ENCODE data around the gene FFAR4. TPM values are rescaled to one million over a fixed set of nuclear protein-coding genes. Genes with fewer than 3 reads are reported as not detected.

The FFAR4 gene
- total and polyA plus RNA-seq, 4 donors, result 0.14 to 0.28 (median 0.19) TPM

GRCh38 chr10:93580828-93581227 is 14.4 kb downstream of the FFAR4 start:
- H3K9me3 ChIP-seq (ENCODE audit: control insufficient read depth in 4 of 4, low read length in 3 of 4), result no peaks in the 10 kb centered on the region
- DNase-seq (ENCODE audit: low spot score), result no peak
- 64% methylated on average over 6 of the region's 6 CpGs for WGBS
- TF ChIP-seq YY1 (IDR thresholded peaks at IDR 0.05) (no peak), RAD21 (IDR thresholded peaks at IDR 0.05) (no peak)
- H3K4me1 ChIP-seq (ENCODE audit: control insufficient read depth in 4 of 4, insufficient read depth in 4 of 4, low read length in 3 of 4), result no peaks in the 10 kb centered on the region
- H3K36me3 ChIP-seq (ENCODE audit: control insufficient read depth in 4 of 4, insufficient read depth in 3 of 4, low read depth in 1 of 4, low read length in 3 of 4), result no peaks in the 10 kb centered on the region
- no peak overlapping the region for H3K9ac ChIP-seq (ENCODE audit: low read depth in 1 of 2, low read length in 2 of 2)
- no peak overlapping the region for H3K4me3 ChIP-seq (ENCODE audit: low read depth in 1 of 3, low read length in 3 of 3)
- H3K27ac ChIP-seq (ENCODE audit: low read depth in 1 of 2, low read length in 2 of 2), result no peak overlapping the region
- H3K27me3 ChIP-seq (ENCODE audit: control insufficient read depth in 4 of 4, insufficient read depth in 4 of 4, low read length in 3 of 4), result no peaks in the 10 kb centered on the region

GRCh38 chr10:93584445-93584844 is 18.0 kb downstream of the FFAR4 start:
- Histone ChIP-seq H3K36me3 (ENCODE audit: control insufficient read depth in 4 of 4, insufficient read depth in 3 of 4, low read depth in 1 of 4, low read length in 3 of 4) (no peaks in the 10 kb centered on the region), H3K4me3 (ENCODE audit: low read depth in 1 of 3, low read length in 3 of 3) (no peak overlapping the region), H3K27ac (ENCODE audit: low read depth in 1 of 2, low read length in 2 of 2) (no peak overlapping the region), H3K4me1 (ENCODE audit: control insufficient read depth in 4 of 4, insufficient read depth in 4 of 4, low read length in 3 of 4) (no peaks in the 10 kb centered on the region), H3K9me3 (ENCODE audit: control insufficient read depth in 4 of 4, low read length in 3 of 4) (no peaks in the 10 kb centered on the region), H3K27me3 (ENCODE audit: control insufficient read depth in 4 of 4, insufficient read depth in 4 of 4, low read length in 3 of 4) (no peaks in the 10 kb centered on the region), H3K9ac (ENCODE audit: low read depth in 1 of 2, low read length in 2 of 2) (no peak overlapping the region)
- DNase-seq (ENCODE audit: low spot score), result no peak
- WGBS, result 95% methylated on average over 7 of the region's 7 CpGs
- no peak for TF ChIP-seq YY1 (IDR thresholded peaks at IDR 0.05)
- TF ChIP-seq HNF4A (conservative IDR thresholded peaks at IDR 0.05), result no peak
- TF ChIP-seq ZBTB33 (IDR thresholded peaks at IDR 0.05), result no peak
- no peak for TF ChIP-seq SP1 (IDR thresholded peaks at IDR 0.05)
- TF ChIP-seq FOXA1 (IDR thresholded peaks at IDR 0.05), result no peak
- no peak for TF ChIP-seq GABPA (IDR thresholded peaks at IDR 0.05 in 1 of 2, conservative IDR thresholded peaks at IDR 0.05 in 1 of 2)
- no peak for TF ChIP-seq FOXA2 (IDR thresholded peaks at IDR 0.05)
- TF ChIP-seq REST (IDR thresholded peaks at IDR 0.05), result no peak
- no peak for TF ChIP-seq EGR1 (IDR thresholded peaks at IDR 0.05; ENCODE audit: low read depth in 2 of 2)
- no peak for TF ChIP-seq ATF3 (IDR thresholded peaks at IDR 0.05)
- no peak for TF ChIP-seq RAD21 (IDR thresholded peaks at IDR 0.05)
- TF ChIP-seq, protein P1, sequence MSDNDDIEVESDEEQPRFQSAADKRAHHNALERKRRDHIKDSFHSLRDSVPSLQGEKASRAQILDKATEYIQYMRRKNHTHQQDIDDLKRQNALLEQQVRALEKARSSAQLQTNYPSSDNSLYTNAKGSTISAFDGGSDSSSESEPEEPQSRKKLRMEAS (IDR thresholded peaks at IDR 0.05), result no peak
- no peak for TF ChIP-seq JUND (IDR thresholded peaks at IDR 0.05)
- no peak for TF ChIP-seq CTCF (IDR thresholded peaks at IDR 0.05; ENCODE audit: low read depth, low read length, missing input control)
- TF ChIP-seq NR2F2 (IDR thresholded peaks at IDR 0.05), result no peak
- no peak for TF ChIP-seq RXRA (IDR thresholded peaks at IDR 0.05)
- TF ChIP-seq HNF4G (IDR thresholded peaks at IDR 0.05), result no peak

Measured in liver (tissue), 9 donors.